ENCODE results near the gene SLC23A2.

The SLC23A2 gene

DNA sequence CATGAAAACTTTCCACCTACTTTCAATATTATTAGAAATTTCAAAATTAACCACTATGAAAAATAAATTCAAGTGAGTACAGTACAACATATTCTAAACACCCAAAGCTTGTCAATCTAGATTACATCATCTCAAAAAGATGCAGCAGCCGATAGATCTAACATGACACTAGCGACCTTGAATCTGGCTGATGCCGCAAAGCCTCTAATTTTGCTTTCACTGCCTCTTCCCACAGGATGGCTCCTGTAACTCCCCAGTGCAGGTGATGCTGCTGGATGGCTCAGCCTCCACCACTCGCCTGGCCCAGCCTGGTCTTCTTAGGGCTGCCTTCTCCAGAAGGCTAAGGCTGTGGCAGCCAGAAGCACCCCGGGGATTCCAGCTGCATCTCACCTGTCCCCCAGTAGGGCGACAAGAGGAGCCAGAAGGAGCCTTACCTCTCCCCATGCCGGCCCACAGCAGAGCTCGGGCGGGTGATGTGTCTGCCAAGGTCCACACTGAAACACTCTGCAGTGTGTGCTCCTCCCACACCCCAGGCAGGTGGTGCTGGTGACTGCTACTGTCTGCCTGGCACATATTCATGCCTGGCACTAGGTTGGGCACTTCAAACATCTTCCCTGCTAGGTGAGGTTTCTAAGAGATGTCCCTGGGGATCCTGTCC lies 82.1 kb downstream of the SLC23A2 start:
- intact Hi-C loops (cut with DNase I) = no loop called here
- DNase-seq = peak in 10 of 42 donors; percentile 11 to 68 (median 42)

DNA sequence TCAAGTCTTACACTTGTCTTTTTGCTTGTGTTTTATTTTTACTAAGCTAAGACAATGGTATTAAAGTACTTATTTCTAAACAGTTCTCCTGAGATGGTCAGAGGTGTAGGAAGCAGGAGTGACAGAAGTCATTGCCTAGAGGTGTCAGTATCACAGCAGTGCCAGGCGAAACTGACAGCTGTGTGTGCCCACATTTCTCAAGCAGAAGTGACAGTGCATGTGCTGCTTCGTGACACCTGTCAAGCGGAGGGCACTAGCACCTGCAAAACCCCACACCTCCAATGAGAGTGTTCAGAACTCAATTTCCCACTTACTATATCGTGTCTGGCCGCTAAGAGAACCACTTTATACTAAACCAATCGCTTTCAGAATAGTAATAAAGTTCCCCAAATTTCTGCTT lies 82.8 kb downstream of the SLC23A2 start:
- DNase-seq = peak in 2 of 42 donors; percentile 39 to 40
- intact Hi-C loops (cut with DNase I) = no loop called here

DNA sequence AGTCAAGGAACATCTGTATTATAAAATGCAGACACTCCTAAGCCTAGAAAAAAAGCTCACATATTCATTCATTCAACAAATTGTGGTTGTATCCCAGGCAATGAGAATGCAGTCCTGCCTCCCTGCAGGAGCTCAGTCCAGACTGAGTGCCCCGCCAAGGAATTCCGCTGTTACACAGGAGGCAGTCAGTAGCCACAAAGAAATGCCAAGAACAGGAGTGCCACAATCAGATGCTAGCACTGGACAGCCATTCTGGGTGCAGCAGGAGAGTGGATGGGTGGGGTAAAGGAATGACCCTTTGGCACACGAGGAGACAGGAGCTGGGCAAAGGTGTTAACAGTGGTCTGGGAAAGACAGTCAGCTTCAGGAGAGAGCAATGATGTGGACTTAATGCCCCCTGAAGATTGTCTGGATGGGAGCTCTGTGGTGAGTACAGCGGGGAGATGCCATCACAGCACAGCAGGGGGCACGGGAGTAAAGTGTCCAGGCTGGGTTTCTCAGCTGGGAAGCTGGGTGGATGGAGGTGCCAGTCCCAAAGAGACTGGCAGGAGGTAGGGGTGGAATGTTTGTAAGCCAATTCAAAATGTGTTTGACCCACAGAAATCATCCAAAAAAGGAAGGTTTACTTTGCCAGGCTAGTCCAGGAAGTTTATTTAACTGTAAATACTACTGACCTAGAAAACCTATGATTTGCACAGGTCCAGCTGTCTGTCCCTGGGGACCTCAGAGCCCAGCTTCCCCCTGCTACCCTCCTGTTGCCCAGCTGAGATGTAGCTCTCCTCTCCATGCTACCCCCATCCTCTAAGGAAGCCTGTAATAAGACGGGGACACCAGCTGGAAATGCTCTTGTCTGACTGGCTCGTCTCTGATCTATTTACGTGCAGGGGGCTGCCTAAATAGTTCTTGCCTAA lies 84.1 kb downstream of the SLC23A2 start:
- peak in 3 of 42 donors; percentile 24 to 53 (median 30) for DNase-seq
- intact Hi-C loops (cut with DNase I) = no loop called here

DNA sequence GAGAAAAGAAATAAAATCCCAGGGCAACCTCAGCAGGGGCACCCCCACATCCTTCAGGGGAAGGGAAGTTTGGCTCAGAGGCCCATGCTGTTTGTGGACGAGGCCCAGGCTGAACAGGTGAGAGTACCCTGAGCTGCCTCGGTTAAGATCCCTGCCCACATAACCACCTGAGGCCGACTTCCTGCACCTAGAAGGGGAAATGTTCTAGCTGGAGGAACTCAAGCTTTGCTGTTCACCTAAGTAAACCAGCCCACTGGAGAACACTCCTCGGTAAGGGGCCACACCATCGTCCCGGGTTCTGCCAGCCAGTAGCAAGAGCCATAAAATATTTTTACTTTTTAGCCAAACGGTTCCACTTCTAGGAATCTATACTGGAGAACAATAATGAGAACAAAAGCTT lies 88.2 kb downstream of the SLC23A2 start:
- intact Hi-C loops (cut with DNase I) = no loop called here
- DNase-seq = no peak

DNA sequence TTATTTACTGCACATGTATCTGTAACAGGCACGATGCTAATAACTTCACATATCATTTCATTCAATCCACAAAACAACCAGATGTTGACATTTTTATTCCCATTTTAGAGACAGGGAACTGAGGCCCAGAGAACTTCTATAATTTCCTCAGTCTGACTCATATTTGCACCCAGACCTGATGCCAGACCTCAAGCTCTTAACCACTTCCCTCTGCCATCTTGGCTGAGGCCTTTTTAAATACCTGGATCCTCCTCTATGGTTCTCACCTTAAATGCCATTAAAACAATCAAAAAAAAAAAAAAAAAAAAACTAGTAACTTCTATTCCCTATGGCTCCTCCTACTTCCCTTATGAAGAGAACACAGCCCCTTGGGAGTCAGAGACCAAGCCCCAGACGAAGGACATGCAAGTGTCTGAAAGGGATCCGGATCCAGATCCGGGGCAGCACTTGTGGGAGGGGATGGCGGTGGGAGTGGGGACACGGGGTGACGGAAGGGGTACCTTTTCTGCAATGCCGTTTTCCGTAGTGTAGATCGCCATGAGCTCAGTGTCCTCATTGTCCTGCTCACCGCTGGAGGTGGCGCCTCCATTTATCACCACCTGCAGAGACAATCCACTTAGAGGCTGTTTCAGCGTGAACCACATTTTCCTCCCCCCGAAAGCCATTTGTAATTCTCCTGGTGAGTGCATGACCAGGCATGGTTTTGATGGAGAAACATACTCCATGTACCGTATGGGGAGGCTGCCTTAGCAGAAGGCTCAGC lies 88.7 kb downstream of the SLC23A2 start:
- DNase-seq = no peak
- intact Hi-C loops (cut with DNase I) = no loop called here

DNA sequence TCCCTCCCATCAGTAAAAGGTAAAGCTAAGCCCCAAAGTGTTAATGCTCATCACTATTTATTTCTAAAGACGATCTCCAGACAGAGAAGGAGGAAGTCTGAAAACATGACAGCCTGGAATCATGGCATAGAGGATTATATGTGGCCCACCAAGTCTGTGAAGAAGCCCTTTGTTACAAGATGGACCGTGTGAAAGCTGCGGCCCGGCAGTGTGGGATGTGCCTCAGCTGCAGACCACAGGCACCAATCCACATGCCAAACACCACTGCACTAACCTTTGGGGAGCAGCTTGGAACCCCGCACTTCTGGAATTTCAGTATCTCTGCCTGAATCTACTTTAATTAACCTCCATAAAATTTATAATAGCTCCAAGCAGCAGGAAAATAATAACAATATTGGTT lies 90.4 kb downstream of the SLC23A2 start:
- intact Hi-C loops (cut with DNase I) = no loop called here
- DNase-seq = peak in 3 of 42 donors; percentile 32 to 63 (median 40)

DNA sequence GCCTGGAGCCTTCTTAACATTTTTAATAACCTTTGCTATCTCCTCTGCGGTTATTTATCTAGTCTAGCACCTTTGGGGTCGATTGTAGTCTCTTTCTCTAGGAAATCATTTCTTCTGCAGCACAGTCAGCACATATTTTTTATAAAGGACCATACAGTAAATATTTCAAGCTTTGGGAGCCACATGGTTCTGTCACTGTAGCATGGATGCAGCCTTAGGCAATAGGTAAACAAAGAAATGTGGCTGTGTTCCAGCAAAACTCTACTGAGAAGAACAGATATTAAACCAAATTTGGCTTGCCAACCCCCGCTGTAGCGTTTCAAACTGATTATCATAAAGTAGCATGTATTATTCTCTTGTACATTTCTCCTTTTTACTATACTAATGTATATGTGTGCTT lies 95.7 kb downstream of the SLC23A2 start:
- peak in 1 of 42 donors; percentile 42 for DNase-seq

DNA sequence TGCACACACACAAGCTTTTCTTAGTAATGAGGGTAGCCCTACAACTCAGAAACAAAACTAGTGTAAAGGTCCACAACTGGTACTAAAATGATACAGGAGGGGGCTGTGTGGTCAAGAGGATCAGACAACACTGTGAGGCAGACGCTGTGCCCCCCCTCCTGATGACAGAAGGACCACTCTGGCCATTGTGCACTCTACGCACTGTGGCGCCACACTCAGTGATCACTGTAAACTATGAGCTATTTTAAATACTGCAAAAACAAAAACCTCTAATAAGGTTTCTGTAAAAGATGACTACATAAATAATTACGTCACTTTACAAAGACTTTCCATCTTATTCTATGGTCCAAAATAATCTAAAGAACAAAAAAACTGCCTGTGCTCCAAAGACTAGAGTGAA lies 96.1 kb downstream of the SLC23A2 start:
- intact Hi-C loops (cut with DNase I) = no loop called here
- peak in 1 of 42 donors; percentile 25 for DNase-seq

More for the DNA sequence above, 95.7 kb downstream of the SLC23A2 start:
- intact Hi-C loops (cut with DNase I) = no loop called here

DNA sequence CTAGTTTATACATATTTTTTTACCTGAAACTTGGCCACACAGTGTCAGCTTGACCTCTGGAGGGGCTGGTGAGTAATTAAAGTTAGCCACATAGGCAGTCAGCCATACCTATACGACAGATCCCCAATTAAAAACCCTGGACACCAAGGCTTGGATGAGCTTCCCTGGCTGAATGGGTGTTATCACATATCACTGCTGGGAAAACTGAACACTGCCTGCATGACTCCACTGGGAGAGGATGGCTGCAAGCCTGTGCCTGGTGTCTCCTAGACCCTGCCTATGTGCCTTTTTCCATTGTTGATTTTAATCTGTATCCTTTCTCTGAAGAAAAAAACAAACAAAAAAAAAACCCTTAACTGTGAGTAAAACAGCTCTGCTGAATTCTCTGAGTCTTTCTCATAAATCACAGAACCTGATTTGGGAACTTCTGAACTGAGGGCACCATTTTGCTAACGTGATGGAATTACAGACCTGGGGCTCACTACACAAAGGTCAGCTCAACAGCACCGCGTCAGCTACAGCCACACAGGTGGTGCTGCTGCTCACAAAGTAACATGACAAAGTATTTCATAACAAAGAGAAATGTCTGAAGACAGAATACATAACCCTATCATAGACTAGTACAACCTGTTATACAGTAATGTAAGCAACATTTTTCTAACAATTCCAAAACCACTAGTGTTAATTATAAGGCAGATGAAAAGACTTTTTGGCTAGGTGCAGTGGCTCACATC lies 97.0 kb downstream of the SLC23A2 start:
- intact Hi-C loops (cut with DNase I) = no loop called here
- no peak for DNase-seq

DNA sequence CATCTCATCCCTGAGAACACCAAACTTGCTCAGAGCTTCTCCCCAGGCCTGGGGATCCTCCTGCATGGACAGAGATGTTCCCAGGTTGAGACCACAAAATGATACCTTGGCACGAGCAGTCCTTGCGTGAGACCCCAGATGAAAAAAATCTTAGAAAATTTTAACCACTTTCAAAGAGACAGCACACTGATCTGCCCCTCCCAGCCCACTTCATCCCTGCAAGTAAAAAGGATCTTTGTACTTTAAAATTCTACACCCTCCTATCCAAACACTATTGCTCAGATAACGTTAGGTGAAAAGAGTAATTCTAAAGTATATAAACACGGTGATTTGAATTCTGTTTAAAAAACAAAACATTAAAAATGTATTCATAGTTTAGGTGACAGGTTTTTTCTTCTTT lies 98.5 kb downstream of the SLC23A2 start:
- intact Hi-C loops (cut with DNase I) = no loop called here

DNA sequence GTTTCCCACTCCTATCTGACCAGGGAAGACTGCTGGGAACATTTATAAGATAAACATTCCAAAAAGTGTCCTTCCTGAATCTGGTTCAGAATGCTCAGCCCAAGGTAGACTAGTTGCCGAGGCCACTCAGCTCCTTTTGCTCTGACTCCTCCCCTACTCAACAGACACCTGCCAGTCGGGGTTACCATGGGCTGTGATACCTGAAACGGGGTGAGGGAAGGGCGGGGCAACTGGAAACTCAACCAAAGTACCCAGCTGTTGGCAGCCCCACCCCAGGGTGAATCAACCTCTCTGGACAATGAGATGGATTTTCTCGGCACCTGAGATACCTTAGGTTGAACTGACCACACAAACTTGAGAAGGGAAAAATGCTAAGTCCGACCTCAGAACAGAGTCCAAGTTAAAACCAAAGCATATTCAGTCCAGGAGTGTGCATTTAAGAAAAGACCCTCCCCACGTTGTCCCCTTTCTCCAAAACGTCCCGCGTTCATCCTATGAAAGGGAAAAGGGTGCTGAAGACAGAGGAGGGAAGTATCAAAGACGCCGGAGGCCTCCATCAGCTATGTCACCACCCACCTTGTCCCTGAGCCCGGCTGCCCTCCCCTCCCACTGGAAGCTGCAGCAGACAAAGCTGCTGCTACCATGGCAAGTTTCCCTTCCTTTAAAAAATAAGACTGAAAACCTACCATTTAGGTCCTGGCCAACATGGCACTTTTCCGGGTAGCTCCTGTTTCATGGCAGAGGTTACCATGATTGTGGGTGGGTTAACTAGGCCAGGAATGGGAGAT lies 100.1 kb downstream of the SLC23A2 start:
- intact Hi-C loops (cut with DNase I) = no loop called here
- no peak for DNase-seq

More for the DNA sequence above, 98.5 kb downstream of the SLC23A2 start:
- DNase-seq = peak in 1 of 42 donors; percentile 33

DNA sequence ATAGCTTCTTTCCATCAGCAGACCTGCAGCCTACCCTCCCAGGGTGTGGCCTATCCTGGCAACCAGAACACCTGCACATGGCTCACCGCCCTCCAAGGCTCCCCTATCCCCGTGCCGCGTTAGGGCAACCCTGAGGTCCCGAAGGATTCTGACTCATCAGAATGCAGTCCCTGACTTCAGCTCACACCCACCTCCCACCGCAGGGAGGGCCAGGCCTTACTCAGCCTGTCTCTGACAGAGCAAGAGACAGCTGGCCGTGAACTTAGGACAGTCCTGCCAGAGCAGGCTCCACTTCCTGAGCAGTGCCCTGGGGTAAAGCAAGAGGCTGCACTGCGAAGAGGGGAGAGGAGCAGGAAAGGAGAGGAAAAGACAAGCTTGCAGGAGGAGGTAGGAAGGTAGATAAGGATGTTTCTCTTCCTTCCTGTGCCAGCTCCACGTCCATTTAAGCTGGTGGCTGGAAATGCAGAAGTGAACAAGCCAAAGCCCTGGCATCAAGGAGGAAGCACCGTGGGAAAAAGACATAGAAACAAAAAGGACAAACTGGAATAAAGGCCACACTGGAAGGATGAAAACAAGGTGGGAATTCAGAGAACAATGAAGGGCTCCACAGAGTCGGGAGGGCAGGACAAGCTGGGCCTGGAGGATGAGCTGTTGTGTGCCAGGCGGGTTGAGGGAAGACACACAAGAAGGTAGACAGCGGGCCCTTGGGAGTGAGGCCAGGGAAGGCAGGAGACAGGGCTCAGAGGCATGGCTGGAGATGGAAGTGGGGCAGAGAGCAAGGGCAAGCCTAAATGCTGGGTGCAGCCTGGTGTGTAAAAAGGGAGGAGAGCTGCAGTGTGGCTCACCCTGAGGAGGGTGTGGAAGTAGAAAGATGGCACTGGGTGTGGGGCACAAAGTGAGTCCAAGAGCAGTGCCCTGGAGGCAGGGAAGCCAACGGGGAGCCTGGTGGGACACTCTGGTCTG lies 102.7 kb downstream of the SLC23A2 start:
- DNase-seq = peak in 41 of 42 donors; percentile 31 to 89 (median 63)

DNA sequence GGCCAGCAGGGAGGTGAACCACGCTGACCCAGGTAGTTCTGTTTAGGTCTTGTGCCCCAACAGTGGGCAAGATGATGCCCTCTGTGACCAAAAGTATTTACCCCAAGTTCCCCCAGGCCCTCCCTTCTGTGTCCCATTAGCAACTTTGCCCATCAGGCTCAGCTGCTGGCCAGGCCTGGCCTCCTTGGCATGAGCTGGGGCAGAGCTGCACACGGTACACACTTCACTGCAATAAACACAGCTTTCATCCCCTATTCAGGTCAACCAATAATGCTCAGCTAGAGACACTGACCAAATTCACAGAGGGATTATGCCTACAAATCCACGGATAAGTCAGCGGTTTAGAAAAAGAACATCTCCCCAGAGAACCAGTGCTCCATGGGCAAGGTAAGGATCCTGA lies 103.7 kb downstream of the SLC23A2 start:
- peak in 1 of 42 donors; percentile 21 for DNase-seq
- intact Hi-C loops (cut with DNase I) = no loop called here

More for the DNA sequence above, 102.7 kb downstream of the SLC23A2 start:
- intact Hi-C loops (cut with DNase I) = no loop called here

DNA sequence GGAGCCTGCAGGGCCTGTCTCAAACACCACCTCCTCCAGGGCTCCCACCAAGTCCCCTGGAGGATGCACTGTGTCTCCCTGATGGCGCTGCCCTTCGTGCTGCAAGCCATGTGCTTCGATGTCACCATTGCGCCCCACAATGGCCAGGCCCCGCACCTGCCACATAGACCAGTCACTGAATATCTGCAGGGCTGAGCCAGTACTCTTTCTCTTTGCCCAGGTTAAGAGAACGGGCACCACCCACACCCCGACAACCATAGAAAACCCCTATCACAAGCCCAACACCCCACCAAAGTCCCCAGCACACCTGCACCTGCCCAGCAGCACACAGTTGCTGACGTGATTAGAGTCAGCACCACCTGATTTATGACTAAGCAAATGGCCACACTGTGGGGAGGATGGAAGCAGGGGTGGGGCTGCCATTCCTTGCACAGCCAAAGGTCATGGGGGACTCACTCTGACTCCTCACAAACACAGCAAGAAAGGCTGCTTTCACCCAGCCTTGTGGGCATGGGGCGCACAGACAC lies 104.3 kb downstream of the SLC23A2 start:
- DNase-seq = peak in 1 of 42 donors; percentile 29
- intact Hi-C loops (cut with DNase I) = no loop called here

DNA sequence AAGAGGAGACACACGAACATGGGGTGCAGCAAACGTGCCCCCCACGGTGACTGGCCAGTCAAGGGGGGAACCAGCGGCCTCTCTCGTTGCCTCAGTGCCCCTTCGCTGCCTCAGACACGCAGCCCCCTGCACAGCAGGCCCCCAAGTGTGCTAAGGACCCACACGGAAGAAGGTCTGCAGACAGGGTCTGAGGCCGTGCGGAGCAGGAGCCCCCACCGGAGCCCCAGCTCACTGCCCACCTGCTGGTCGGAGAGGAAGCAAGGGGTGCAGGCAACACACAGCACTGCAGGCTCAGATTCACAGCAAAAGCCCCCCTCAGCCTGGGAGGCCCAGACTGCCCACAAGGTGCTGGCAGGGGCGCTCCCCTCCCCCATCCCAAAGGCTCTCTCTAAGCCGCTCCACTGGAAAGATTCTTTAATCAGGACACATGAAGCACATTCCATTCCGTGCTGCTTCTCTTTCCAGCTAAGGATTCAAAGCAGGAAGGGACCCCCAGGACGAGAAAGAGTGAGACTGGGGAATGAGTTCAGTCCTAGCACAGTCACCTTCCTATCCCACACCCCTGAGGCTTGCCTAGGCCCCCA lies 105.1 kb downstream of the SLC23A2 start:
- intact Hi-C loops (cut with DNase I) = no loop called here
- DNase-seq = peak in 1 of 42 donors; percentile 19

DNA sequence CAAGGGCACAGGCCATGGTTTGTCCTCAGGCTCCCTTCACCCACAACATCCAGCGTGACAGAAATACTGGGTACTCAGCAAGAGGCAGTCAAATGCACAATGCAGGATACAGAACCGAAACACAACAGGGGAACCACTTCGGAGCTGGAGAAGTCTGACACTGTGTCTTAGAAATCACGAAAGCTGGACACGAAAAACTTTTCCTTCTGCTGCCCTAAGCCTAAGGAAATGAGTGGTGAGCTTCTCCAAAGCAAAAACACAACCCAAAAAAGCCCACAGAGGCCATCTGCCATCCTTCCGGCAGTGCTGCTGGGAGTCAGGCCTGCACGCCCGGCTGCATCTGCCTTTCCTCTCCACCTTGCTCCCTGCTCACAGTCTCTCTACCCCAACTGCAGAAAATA lies 106.3 kb downstream of the SLC23A2 start:
- peak in 6 of 42 donors; percentile 8 to 46 (median 28) for DNase-seq
- intact Hi-C loops (cut with DNase I) = no loop called here
